Nephron (organoid): ENCODE results near the gene CD63.

Experiments used
- H3K27ac Mint-ChIP-seq, 3 experiments: 2 replicates each; pipeline ENCODE4 v1.8.0; 2020; ENCODE audit warnings: mixed read lengths in 3 of 3, mild to moderate bottlenecking in 2 of 3, moderate library complexity in 1 of 3
- H3K27me3 Mint-ChIP-seq: 2 replicates; pipeline ENCODE4 v1.8.0; 2021; ENCODE audit warnings: low read depth, mild to moderate bottlenecking, moderate library complexity, mixed read lengths
- H3K36me3 Mint-ChIP-seq: 2 replicates; pipeline ENCODE4 v1.8.0; 2020; ENCODE audit warnings: low read depth, mixed read lengths
- H3K4me1 Mint-ChIP-seq: 2 replicates; pipeline ENCODE4 v1.8.0; 2020; ENCODE audit warnings: mixed read lengths
- H3K4me3 Mint-ChIP-seq, 3 experiments: 2 replicates each; pipeline ENCODE4 v1.8.0; 2020; ENCODE audit warnings: mild to moderate bottlenecking in 3 of 3, mixed read lengths in 3 of 3, moderate library complexity in 2 of 3
- H3K9me3 Mint-ChIP-seq: 2 replicates; pipeline ENCODE4 v1.8.0; 2020; ENCODE audit warnings: mixed read lengths
- CTCF ChIP-seq, 3 experiments: fragments of 200-600 bp; sonication (generic); IDR thresholded peaks; one replicate each; pipeline ENCODE4 v1.5.0; 2021; ENCODE audit warnings: antibody characterized with exemption in 3 of 3; ENCODE audit not compliant: unreplicated experiment in 3 of 3

CD63 gene

GRCh38 chr12:55698241-55698955, 30.4 kb downstream of the CD63 start:
- H3K36me3 Mint-ChIP-seq = no peaks in the 10 kb centered on the region
- no peak overlapping the region for H3K27ac Mint-ChIP-seq
- peaks cover 19% of the 10 kb centered on the region for H3K4me1 Mint-ChIP-seq
- H3K9me3 Mint-ChIP-seq = no peaks in the 10 kb centered on the region
- TF ChIP-seq CTCF (IDR thresholded peaks at IDR 0.05; ENCODE audit: unreplicated experiment in 3 of 3) = no peak
- no peak overlapping the region for H3K4me3 Mint-ChIP-seq
- H3K27me3 Mint-ChIP-seq = peaks cover 3% of the 10 kb centered on the region

- H3K9me3 Mint-ChIP-seq = no peaks in the 10 kb centered on the region
- peaks cover 11% of the 10 kb centered on the region for H3K4me1 Mint-ChIP-seq
- no peak for TF ChIP-seq CTCF (IDR thresholded peaks at IDR 0.05; ENCODE audit: unreplicated experiment in 3 of 3)
- no peaks in the 10 kb centered on the region for H3K36me3 Mint-ChIP-seq
- no peak overlapping the region for H3K4me3 Mint-ChIP-seq
- peaks cover 3% of the 10 kb centered on the region for H3K27me3 Mint-ChIP-seq
- no peak overlapping the region for H3K27ac Mint-ChIP-seq
Measured at GRCh38 chr12:55697686-55698085, 31.1 kb downstream of the CD63 start.

GRCh38 chr12:55696796-55697462, 31.9 kb downstream of the CD63 start:
- no peaks in the 10 kb centered on the region for H3K9me3 Mint-ChIP-seq
- no peak overlapping the region for H3K4me3 Mint-ChIP-seq
- H3K27ac Mint-ChIP-seq = no peak overlapping the region
- no peaks in the 10 kb centered on the region for H3K36me3 Mint-ChIP-seq
- no peak for TF ChIP-seq CTCF (IDR thresholded peaks at IDR 0.05; ENCODE audit: unreplicated experiment in 3 of 3)
- H3K4me1 Mint-ChIP-seq = peaks cover 9% of the 10 kb centered on the region
- H3K27me3 Mint-ChIP-seq = peaks cover 3% of the 10 kb centered on the region

GRCh38 chr12:55696141-55696540, 32.7 kb downstream of the CD63 start:
- Mint-ChIP-seq H3K9me3 (no peaks in the 10 kb centered on the region), H3K36me3 (no peaks in the 10 kb centered on the region), H3K4me1 (peaks cover 1% of the 10 kb centered on the region), H3K27me3 (peaks cover 3% of the 10 kb centered on the region), H3K4me3 (no peak overlapping the region), H3K27ac (no peak overlapping the region)
- no peak for TF ChIP-seq CTCF (IDR thresholded peaks at IDR 0.05; ENCODE audit: unreplicated experiment in 3 of 3)

- Mint-ChIP-seq H3K36me3 (no peaks in the 10 kb centered on the region), H3K9me3 (no peaks in the 10 kb centered on the region), H3K27ac (no peak overlapping the region), H3K4me1 (no peaks in the 10 kb centered on the region), H3K4me3 (no peak overlapping the region), H3K27me3 (peaks cover 3% of the 10 kb centered on the region)
- no peak for TF ChIP-seq CTCF (IDR thresholded peaks at IDR 0.05; ENCODE audit: unreplicated experiment in 3 of 3)
Measured at GRCh38 chr12:55695349-55695748, 33.5 kb downstream of the CD63 start.

GRCh38 chr12:55694651-55695050, 34.2 kb downstream of the CD63 start:
- Mint-ChIP-seq H3K27me3 (no peaks in the 10 kb centered on the region), H3K36me3 (no peaks in the 10 kb centered on the region), H3K9me3 (no peaks in the 10 kb centered on the region), H3K4me3 (no peak overlapping the region), H3K4me1 (no peaks in the 10 kb centered on the region), H3K27ac (no peak overlapping the region)
- TF ChIP-seq CTCF (IDR thresholded peaks at IDR 0.05; ENCODE audit: unreplicated experiment in 3 of 3) = no peak
